GM13977 (cell line): Measurements from ENCODE around the gene SH3RF3.

Experiments
- DNase-seq: peaks from one replicate; pipeline ENCODE4 v3.0.0; 2012; ENCODE audit warnings: low spot score
- CTCF ChIP-seq: IDR thresholded peaks from 2 replicates; pipeline ENCODE4 v1.5.1; 2012; ENCODE audit warnings: mild to moderate bottlenecking, control low read depth; ENCODE audit not compliant: insufficient read depth; ENCODE audit errors: extremely low read depth, missing control alignments
- in situ Hi-C: fragments of 300-500 bp; cut with MboI; formaldehyde crosslinking; loops from one replicate; pipeline ENCODE4 v1.12.0; 2022; ENCODE audit warnings: low sequenced_read_pairs, low pct_unique_long_range_greater_than_20kb, mixed read lengths, inconsistent platforms; ENCODE audit not compliant: unreplicated experiment

Gene SH3RF3

DNA sequence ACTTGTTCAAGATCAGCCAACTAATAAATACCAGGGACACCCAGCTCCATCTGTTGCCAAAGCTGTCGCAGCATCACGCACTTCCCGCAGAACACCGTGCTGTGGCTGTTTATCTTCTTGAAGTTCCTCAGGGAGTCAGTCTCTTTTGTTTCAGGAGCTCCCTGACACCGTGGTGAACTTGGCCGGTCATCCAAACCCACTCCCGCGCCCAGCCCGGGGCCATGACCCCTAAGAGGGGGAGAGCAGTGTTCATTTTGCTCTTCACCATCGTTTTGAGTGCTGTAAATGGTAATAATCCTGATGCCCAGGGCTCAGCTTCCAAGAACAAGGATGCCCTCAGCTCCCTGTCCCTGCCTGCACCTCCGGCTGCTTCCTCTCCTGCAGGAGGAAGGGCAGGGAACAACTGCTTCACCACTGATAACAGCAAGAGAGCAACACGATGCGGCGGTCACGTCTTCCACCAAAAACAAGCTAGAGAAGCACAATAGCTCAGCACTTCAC is 353.4 kb downstream of the SH3RF3 start:
- in situ Hi-C loops, result no loop called here
- TF ChIP-seq CTCF, result no peak
- no peak for DNase-seq

- TF ChIP-seq CTCF, result no peak
- DNase-seq, result no peak
- in situ Hi-C loops, result no loop called here
These were observed 357.9 kb downstream of the SH3RF3 start for GRCh38 chr2:109486711-109487535.

DNA sequence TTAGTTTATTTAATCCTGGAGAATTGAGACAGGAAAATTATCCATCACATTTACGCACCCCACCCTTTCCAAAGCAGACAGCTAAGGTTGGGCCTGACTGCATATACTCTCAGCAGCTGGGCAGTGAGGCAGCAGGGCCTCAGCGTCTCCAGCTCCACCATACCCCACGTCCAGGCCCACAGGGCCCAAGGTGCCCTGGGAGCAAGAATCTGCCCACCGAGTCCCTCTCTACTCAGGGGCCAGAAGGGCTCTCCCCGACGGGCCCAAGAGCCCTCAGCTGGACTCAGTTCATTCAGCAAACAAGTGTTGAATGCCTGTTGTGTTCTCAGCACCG is 358.5 kb downstream of the SH3RF3 start:
- in situ Hi-C loops, result no loop called here
- TF ChIP-seq CTCF, result no peak
- DNase-seq, result no peak

DNA sequence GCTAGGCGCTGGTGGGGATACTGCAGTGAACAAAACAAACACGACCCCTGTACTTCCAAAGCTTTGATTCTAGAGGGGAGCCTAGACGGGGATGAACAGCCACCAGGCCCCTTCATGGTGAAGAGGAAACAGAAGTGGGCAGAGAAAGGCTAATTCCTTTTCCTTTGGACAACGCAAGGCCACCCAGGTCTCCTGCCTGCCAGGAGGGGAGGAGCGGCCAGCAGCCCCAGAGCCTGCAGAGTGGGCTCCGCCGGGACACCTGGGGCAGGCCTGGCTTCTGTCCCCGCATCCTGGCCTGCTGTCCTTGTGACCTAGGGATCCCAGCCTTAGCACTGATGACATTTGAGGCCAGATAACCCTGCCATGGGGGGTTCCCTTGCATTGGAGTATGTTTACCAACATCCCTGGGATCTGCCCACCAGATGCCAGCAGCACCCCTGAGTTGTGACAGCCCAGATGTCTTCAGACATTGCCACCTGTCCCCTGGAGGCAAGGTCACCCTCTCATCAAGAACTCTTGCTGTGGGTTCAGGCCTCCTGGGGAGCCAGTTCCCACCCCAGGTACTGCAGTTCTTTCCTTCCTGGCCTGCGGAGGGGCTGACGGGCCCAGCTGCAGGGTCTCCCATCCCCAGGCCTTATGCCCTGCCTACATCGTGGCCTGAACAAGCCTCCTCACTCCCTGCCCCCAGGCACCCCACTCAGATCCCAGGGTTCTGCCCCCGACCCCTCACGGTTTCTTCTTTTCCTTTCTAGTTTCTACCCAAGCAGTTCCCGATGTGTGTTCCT is 359.1 kb downstream of the SH3RF3 start:
- no peak for DNase-seq
- in situ Hi-C loops, result no loop called here
- no peak for TF ChIP-seq CTCF

DNA sequence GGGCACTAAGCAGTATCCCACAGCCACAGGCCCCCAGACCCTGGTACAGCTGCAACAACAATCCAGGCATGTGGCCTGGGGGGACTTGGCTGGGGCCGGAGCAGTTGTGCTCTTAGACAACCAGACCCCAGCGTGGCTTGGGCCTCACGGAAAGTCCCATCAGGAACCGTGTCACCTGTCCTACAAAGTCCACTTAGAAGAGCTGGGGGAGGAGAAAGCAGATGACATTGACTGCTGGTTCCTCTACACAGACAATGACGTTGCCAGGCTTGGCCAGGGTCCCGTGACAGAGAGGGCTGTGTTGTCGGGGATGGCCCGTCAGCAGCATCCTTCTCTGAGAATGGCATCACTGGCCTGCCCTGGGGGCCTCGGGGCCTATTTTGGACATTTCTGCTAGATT is 360.3 kb downstream of the SH3RF3 start:
- no peak for TF ChIP-seq CTCF
- in situ Hi-C loops, result no loop called here
- DNase-seq, result no peak

GRCh38 chr2:109493176-109493935 is 364.4 kb downstream of the SH3RF3 start:
- DNase-seq, result no peak

More at GRCh38 chr2:109493176-109493935, 364.4 kb downstream of the SH3RF3 start:
- no peak for TF ChIP-seq CTCF
- in situ Hi-C loops, result no loop called here
